Measurements from ENCODE around the gene COL4A2. TPM values are rescaled to one million over a fixed set of nuclear protein-coding genes. Genes with fewer than 3 reads are reported as not detected.
"Not testable (repeated sequence)": the region's sequence is repeated elsewhere in the genome, so short reads cannot be mapped to it uniquely, and the experiment has no call there.

The COL4A2 gene
- total and polyA plus RNA-seq, 4 donors, result 130 to 334 (median 170) TPM

GRCh38 chr13:110448677-110449076 lies 141.6 kb downstream of the COL4A2 start:
- no peak overlapping the region for H3K27ac ChIP-seq (ENCODE audit: low read depth, low read length)
- 93% methylated on average over 12 of the region's 12 CpGs for WGBS (ENCODE audit: insufficient coverage)
- no peaks in the 10 kb centered on the region for H3K9me3 ChIP-seq (ENCODE audit: control insufficient read depth, insufficient read depth, low read length)
- H3K4me3 ChIP-seq (ENCODE audit: low read depth, low read length), result no peak overlapping the region
- H3K4me1 ChIP-seq (ENCODE audit: control insufficient read depth, insufficient read depth, low read length), result peaks cover 5% of the 10 kb centered on the region
- DNase-seq (ENCODE audit: low read depth in 4 of 6, low spot score in 6 of 6), result no peak
- H3K36me3 ChIP-seq (ENCODE audit: control insufficient read depth, insufficient read depth, low read length), result peaks cover 7% of the 10 kb centered on the region
- no peaks in the 10 kb centered on the region for H3K27me3 ChIP-seq (ENCODE audit: control insufficient read depth, insufficient read depth, low read length)

DNA sequence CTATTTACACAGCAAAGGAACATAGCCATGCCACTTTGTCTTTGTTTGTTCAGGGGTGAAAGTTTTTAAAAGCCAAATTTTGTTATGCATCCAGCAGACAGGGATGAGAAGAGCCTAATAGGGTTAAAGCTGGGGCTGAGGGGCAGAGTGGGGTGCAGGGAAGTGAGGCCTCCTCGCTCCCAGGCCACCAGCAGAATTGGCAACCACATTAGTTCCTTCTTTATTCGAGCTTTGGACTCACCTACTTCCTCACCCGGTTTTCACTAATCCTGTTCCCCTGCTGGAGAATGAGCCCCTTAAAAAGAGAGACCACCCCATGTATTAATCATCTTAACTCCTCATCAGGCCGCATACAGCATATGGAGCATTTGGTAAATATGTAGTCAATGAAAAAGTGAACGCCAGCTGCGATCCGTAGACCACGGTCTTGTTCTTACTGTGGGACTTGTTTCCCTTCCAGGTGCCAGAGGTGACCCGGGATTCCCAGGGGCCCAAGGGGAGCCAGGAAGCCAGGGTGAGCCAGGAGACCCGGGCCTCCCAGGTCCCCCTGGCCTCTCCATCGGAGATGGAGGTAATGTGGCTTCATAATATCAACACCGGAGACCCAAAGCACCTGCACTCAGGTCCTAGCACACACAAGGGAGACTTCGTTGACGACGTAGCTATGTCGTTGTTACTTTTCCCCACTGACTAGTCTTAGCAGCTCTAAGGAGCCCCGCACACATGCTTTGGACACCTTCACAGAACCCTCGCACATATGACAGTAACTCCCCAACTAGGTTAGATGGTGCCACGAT lies 142.3 kb downstream of the COL4A2 start:
- Histone ChIP-seq H3K9me3 (ENCODE audit: control insufficient read depth, insufficient read depth, low read length) (no peaks in the 10 kb centered on the region), H3K36me3 (ENCODE audit: control insufficient read depth, insufficient read depth, low read length) (peaks cover 7% of the 10 kb centered on the region), H3K4me3 (ENCODE audit: low read depth, low read length) (no peak overlapping the region), H3K27ac (ENCODE audit: low read depth, low read length) (no peak overlapping the region), H3K4me1 (ENCODE audit: control insufficient read depth, insufficient read depth, low read length) (no peaks in the 10 kb centered on the region), H3K27me3 (ENCODE audit: control insufficient read depth, insufficient read depth, low read length) (no peaks in the 10 kb centered on the region)
- 84% methylated on average over 16 of the region's 19 CpGs for WGBS (ENCODE audit: insufficient coverage)
- no peak for DNase-seq (ENCODE audit: low read depth in 4 of 6, low spot score in 6 of 6)

- DNase-seq (ENCODE audit: low read depth in 4 of 6, low spot score in 6 of 6), result no peak
- H3K36me3 ChIP-seq (ENCODE audit: control insufficient read depth, insufficient read depth, low read length), result peaks cover 7% of the 10 kb centered on the region
- peaks cover 5% of the 10 kb centered on the region for H3K4me1 ChIP-seq (ENCODE audit: control insufficient read depth, insufficient read depth, low read length)
- H3K27me3 ChIP-seq (ENCODE audit: control insufficient read depth, insufficient read depth, low read length), result no peaks in the 10 kb centered on the region
- no peaks in the 10 kb centered on the region for H3K9me3 ChIP-seq (ENCODE audit: control insufficient read depth, insufficient read depth, low read length)
- no peak overlapping the region for H3K27ac ChIP-seq (ENCODE audit: low read depth, low read length)
- 94% methylated on average over 24 of the region's 24 CpGs for WGBS (ENCODE audit: insufficient coverage)
- H3K4me3 ChIP-seq (ENCODE audit: low read depth, low read length), result no peak overlapping the region
These were observed 143.2 kb downstream of the COL4A2 start for GRCh38 chr13:110450016-110450900.

DNA sequence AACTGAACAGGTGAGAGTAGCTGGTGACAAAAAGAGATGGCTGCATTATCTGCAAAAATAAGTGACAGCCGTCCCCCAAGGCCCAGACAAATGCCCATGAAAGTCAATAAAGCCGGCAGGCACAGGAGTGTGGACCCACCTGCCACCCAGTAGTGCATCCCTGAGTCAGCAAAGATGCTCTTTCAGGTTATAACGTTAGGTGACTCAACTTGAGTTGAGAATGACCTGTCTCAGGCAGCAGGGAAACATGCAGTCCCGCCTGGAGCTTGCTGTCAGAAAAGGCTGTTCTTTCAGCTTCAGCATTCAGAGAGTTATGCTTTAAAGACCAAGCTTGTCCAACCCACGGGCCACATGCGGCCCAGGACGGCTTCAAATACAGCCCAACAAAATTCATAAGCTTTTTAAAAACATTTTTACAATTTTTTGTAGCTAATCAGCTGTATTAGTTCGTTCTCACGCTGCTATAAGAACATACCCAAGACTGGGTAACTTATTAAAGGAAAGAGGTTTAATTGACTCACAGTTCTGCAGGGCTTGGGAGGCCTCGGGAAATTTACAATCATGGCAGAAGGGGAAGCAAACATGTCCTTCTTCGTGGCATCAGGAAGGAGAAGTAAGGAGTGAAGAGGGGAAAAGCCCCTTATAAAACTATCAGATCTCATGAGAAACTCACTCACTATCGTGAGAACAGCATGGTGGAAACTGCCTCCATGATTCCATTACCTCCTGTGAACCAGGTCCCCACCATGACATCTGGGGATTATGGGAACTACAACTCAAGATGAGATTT lies 144.1 kb downstream of the COL4A2 start:
- H3K27me3 ChIP-seq (ENCODE audit: control insufficient read depth, insufficient read depth, low read length), result no peaks in the 10 kb centered on the region
- H3K27ac ChIP-seq (ENCODE audit: low read depth, low read length), result no peak overlapping the region
- H3K4me3 ChIP-seq (ENCODE audit: low read depth, low read length), result no peak overlapping the region
- 98% methylated on average over 5 of the region's 12 CpGs for WGBS (ENCODE audit: insufficient coverage)
- peaks cover 7% of the 10 kb centered on the region for H3K36me3 ChIP-seq (ENCODE audit: control insufficient read depth, insufficient read depth, low read length)
- peaks cover 8% of the 10 kb centered on the region for H3K4me1 ChIP-seq (ENCODE audit: control insufficient read depth, insufficient read depth, low read length)
- no peaks in the 10 kb centered on the region for H3K9me3 ChIP-seq (ENCODE audit: control insufficient read depth, insufficient read depth, low read length)
- no peak for DNase-seq (ENCODE audit: low read depth in 4 of 6, low spot score in 6 of 6)

- H3K27me3 ChIP-seq (ENCODE audit: control insufficient read depth, insufficient read depth, low read length); DNase-seq (ENCODE audit: low read depth in 4 of 6, low spot score in 6 of 6); H3K27ac ChIP-seq (ENCODE audit: low read depth, low read length); H3K4me3 ChIP-seq (ENCODE audit: low read depth, low read length); H3K4me1 ChIP-seq (ENCODE audit: control insufficient read depth, insufficient read depth, low read length); H3K36me3 ChIP-seq (ENCODE audit: control insufficient read depth, insufficient read depth, low read length); H3K9me3 ChIP-seq (ENCODE audit: control insufficient read depth, insufficient read depth, low read length): not testable (repeated sequence)
- WGBS (ENCODE audit: insufficient coverage), result 98% methylated on average over 11 of the region's 11 CpGs
These were observed 146.0 kb downstream of the COL4A2 start for GRCh38 chr13:110453091-110453490.

DNA sequence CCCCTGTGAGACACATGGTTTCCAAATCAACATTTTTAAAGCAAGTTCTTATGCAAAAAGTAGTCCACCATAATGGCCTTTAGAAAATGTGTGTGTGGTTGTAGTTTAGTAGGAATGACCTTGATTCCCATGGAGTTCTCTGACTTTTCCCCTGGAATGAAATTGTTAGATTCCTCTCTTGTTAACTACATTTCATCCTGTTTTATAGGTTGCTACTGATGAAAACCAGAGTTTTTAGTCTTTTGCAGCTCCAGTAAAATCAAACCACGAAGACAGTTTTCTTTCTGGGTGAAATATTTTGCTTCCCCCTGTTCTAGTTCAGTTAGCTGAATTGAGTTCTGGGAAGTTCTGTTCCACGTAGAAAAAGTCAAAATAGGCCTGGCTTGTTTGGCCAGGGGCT lies 146.7 kb downstream of the COL4A2 start:
- Histone ChIP-seq H3K4me3 (ENCODE audit: low read depth, low read length) (no peak overlapping the region), H3K36me3 (ENCODE audit: control insufficient read depth, insufficient read depth, low read length) (peaks cover 10% of the 10 kb centered on the region), H3K4me1 (ENCODE audit: control insufficient read depth, insufficient read depth, low read length) (peaks cover 8% of the 10 kb centered on the region), H3K9me3 (ENCODE audit: control insufficient read depth, insufficient read depth, low read length) (no peaks in the 10 kb centered on the region), H3K27ac (ENCODE audit: low read depth, low read length) (no peak overlapping the region), H3K27me3 (ENCODE audit: control insufficient read depth, insufficient read depth, low read length) (no peaks in the 10 kb centered on the region)
- no peak for DNase-seq (ENCODE audit: low read depth in 4 of 6, low spot score in 6 of 6)
- WGBS (ENCODE audit: insufficient coverage), result no CpG with 5 or more reads among the region's 2 CpGs

DNA sequence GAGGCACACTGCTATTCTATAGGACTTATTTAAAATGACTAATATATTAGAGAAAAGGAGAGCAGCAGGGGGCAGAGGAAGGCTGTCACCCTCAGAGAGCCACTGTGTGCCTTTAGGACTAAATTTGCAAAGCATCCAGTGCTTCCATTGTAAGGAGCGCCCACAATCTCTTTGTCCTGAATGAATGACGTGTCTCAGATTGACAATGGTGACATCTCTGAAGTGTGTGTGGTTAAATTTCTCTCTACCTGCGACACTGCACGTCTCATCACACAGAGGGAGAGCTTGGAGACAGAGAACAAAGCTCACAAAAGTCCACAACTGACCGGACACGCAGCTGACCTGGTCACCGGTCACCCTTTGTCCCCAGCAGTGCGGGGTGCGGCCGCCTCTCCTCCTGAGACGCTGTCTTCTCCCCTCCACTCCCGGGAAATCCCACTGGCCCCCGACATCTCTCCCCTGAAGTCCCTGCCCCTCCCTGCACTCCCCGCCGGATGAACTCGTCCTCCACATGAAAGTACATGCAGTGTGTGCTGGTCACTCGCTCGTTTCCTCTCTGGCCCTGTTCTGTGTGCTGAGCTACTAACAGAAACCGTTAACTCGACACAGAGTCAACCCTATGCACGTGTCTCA lies 147.3 kb downstream of the COL4A2 start:
- Histone ChIP-seq H3K27ac (ENCODE audit: low read depth, low read length) (no peak overlapping the region), H3K36me3 (ENCODE audit: control insufficient read depth, insufficient read depth, low read length) (peaks cover 10% of the 10 kb centered on the region)
- 46% methylated on average over 19 of the region's 21 CpGs for WGBS (ENCODE audit: insufficient coverage)

GRCh38 chr13:110454956-110455355 lies 147.9 kb downstream of the COL4A2 start:
- H3K36me3 ChIP-seq (ENCODE audit: control insufficient read depth, insufficient read depth, low read length), result peaks cover 8% of the 10 kb centered on the region
- no peak overlapping the region for H3K4me3 ChIP-seq (ENCODE audit: low read depth, low read length)

More for the DNA sequence above, 147.3 kb downstream of the COL4A2 start:
- DNase-seq (ENCODE audit: low read depth in 4 of 6, low spot score in 6 of 6), result no peak
- Histone ChIP-seq H3K4me1 (ENCODE audit: control insufficient read depth, insufficient read depth, low read length) (peaks cover 8% of the 10 kb centered on the region), H3K4me3 (ENCODE audit: low read depth, low read length) (no peak overlapping the region), H3K9me3 (ENCODE audit: control insufficient read depth, insufficient read depth, low read length) (no peaks in the 10 kb centered on the region), H3K27me3 (ENCODE audit: control insufficient read depth, insufficient read depth, low read length) (no peaks in the 10 kb centered on the region)

GRCh38 chr13:110455444-110455843 lies 148.4 kb downstream of the COL4A2 start:
- Histone ChIP-seq H3K4me3 (ENCODE audit: low read depth, low read length) (no peak overlapping the region), H3K27me3 (ENCODE audit: control insufficient read depth, insufficient read depth, low read length) (no peaks in the 10 kb centered on the region), H3K27ac (ENCODE audit: low read depth, low read length) (no peak overlapping the region), H3K36me3 (ENCODE audit: control insufficient read depth, insufficient read depth, low read length) (peaks cover 3% of the 10 kb centered on the region), H3K9me3 (ENCODE audit: control insufficient read depth, insufficient read depth, low read length) (no peaks in the 10 kb centered on the region), H3K4me1 (ENCODE audit: control insufficient read depth, insufficient read depth, low read length) (peaks cover 8% of the 10 kb centered on the region)
- 72% methylated on average over 5 of the region's 10 CpGs for WGBS (ENCODE audit: insufficient coverage)
- no peak for DNase-seq (ENCODE audit: low read depth in 4 of 6, low spot score in 6 of 6)

More at GRCh38 chr13:110454956-110455355, 147.9 kb downstream of the COL4A2 start:
- no peaks in the 10 kb centered on the region for H3K27me3 ChIP-seq (ENCODE audit: control insufficient read depth, insufficient read depth, low read length)
- H3K9me3 ChIP-seq (ENCODE audit: control insufficient read depth, insufficient read depth, low read length), result no peaks in the 10 kb centered on the region
- H3K27ac ChIP-seq (ENCODE audit: low read depth, low read length), result no peak overlapping the region
- H3K4me1 ChIP-seq (ENCODE audit: control insufficient read depth, insufficient read depth, low read length), result peaks cover 8% of the 10 kb centered on the region
- 82% methylated on average over 14 of the region's 14 CpGs for WGBS (ENCODE audit: insufficient coverage)
- DNase-seq (ENCODE audit: low read depth in 4 of 6, low spot score in 6 of 6), result no peak

Measured in spinal cord (tissue), 10 donors.